GM18867 (cell line): Measurements from ENCODE around the gene TAF4B.
"Not testable (repeated sequence)": the region's sequence is repeated elsewhere in the genome, so short reads cannot be mapped to it uniquely, and the experiment has no call there.

ENCODE experiments used
- ATAC-seq: cut with Tn5 transposase; IDR thresholded peaks from one replicate; pipeline ENCODE4 v1.9.1; 2021; ENCODE audit warnings: mild to moderate bottlenecking, moderate library complexity; ENCODE audit not compliant: unreplicated experiment

TAF4B gene

GRCh38 chr18:26237363-26237762 lies 11.1 kb downstream of the TAF4B start:
- not testable (repeated sequence) for ATAC-seq

- ATAC-seq: not testable (repeated sequence)
These were observed 12.5 kb downstream of the TAF4B start for GRCh38 chr18:26238718-26239117.

GRCh38 chr18:26242392-26242791 lies 16.1 kb downstream of the TAF4B start:
- ATAC-seq: not testable (repeated sequence)

GRCh38 chr18:26245434-26245833 lies 19.2 kb downstream of the TAF4B start:
- ATAC-seq: not testable (repeated sequence)

- ATAC-seq: no peak
These were observed 26.2 kb downstream of the TAF4B start for GRCh38 chr18:26252411-26252810.

GRCh38 chr18:26254808-26255207 lies 28.6 kb downstream of the TAF4B start:
- ATAC-seq: peak; percentile 48

GRCh38 chr18:26255695-26256622 lies 29.7 kb downstream of the TAF4B start:
- no peak for ATAC-seq

GRCh38 chr18:26258711-26259110 lies 32.5 kb downstream of the TAF4B start:
- ATAC-seq: no peak

- ATAC-seq: not testable (repeated sequence)
These were observed 33.2 kb downstream of the TAF4B start for GRCh38 chr18:26259416-26259815.

GRCh38 chr18:26262156-26262555 lies 35.9 kb downstream of the TAF4B start:
- ATAC-seq: no peak

- no peak for ATAC-seq
These were observed 41.2 kb downstream of the TAF4B start for GRCh38 chr18:26267357-26267930.

GRCh38 chr18:26268454-26268853 lies 42.2 kb downstream of the TAF4B start:
- no peak for ATAC-seq

- no peak for ATAC-seq
These were observed 45.8 kb downstream of the TAF4B start for GRCh38 chr18:26271917-26272549.

GRCh38 chr18:26277374-26277773 lies 51.1 kb downstream of the TAF4B start:
- ATAC-seq: no peak

GRCh38 chr18:26279428-26279827 lies 53.2 kb downstream of the TAF4B start:
- ATAC-seq: no peak

- ATAC-seq: peak; percentile 49
These were observed 59.8 kb downstream of the TAF4B start for GRCh38 chr18:26286008-26286407.

GRCh38 chr18:26287644-26288043 lies 61.4 kb downstream of the TAF4B start:
- ATAC-seq: no peak

- no peak for ATAC-seq
These were observed 64.1 kb downstream of the TAF4B start for GRCh38 chr18:26290385-26290784.

- ATAC-seq: peak; percentile 59
These were observed 67.7 kb downstream of the TAF4B start for GRCh38 chr18:26293982-26294381.

- ATAC-seq: no peak
These were observed 71.9 kb downstream of the TAF4B start for GRCh38 chr18:26298107-26298506.

GRCh38 chr18:26301681-26302080 lies 75.4 kb downstream of the TAF4B start:
- no peak for ATAC-seq

GRCh38 chr18:26303222-26303621 lies 77.0 kb downstream of the TAF4B start:
- ATAC-seq: not testable (repeated sequence)
